PFSK-1 (cell line): ENCODE results near the gene CCAR1.

Experiments
- REST ChIP-seq, 2 experiments: IDR thresholded peaks; 2 replicates each; pipeline versions ENCODE4 v1.6.1 to v1.8.0; 2011 to 2012; ENCODE audit warnings: low read depth in 2 of 2, low read length in 2 of 2, control low read depth in 1 of 2, inconsistent platforms in 1 of 2, mild to moderate bottlenecking in 1 of 2, moderate library complexity in 1 of 2; ENCODE audit not compliant: insufficient read depth in 1 of 2
- SIN3A ChIP-seq: IDR thresholded peaks from 2 replicates; pipeline ENCODE4 v1.6.1; 2012; ENCODE audit warnings: mild to moderate bottlenecking, low read length, moderate library complexity, borderline replicate concordance; ENCODE audit not compliant: insufficient read depth

- TF ChIP-seq REST (IDR thresholded peaks at IDR 0.05; ENCODE audit: insufficient read depth in 1 of 2, low read depth in 2 of 2, low read length in 2 of 2), result no peak
- no peak for TF ChIP-seq SIN3A
Measured at GRCh38 chr10:68756766-68757165, 35.7 kb downstream of the CCAR1 start.
